Measurements from ENCODE around the gene RABGAP1L. TPM values are rescaled to one million over a fixed set of nuclear protein-coding genes. Genes with fewer than 3 reads are reported as not detected.

The RABGAP1L gene
- total and polyA plus RNA-seq, 4 donors: 4.8 to 53.5 (median 18.8) TPM

- no peak overlapping the region for H3K27ac ChIP-seq (ENCODE audit: low read depth in 1 of 2, low read length in 2 of 2)
- H3K4me3 ChIP-seq (ENCODE audit: low read depth in 1 of 3, low read length in 3 of 3): no peak overlapping the region
- 54% methylated on average over 4 of the region's 4 CpGs for WGBS
- H3K4me1 ChIP-seq (ENCODE audit: control insufficient read depth in 4 of 4, insufficient read depth in 4 of 4, low read length in 3 of 4): no peaks in the 10 kb centered on the region
- H3K9me3 ChIP-seq (ENCODE audit: control insufficient read depth in 4 of 4, low read length in 3 of 4): no peaks in the 10 kb centered on the region
- H3K27me3 ChIP-seq (ENCODE audit: control insufficient read depth in 4 of 4, insufficient read depth in 4 of 4, low read length in 3 of 4): no peaks in the 10 kb centered on the region
- H3K36me3 ChIP-seq (ENCODE audit: control insufficient read depth in 4 of 4, insufficient read depth in 3 of 4, low read depth in 1 of 4, low read length in 3 of 4): no peaks in the 10 kb centered on the region
- no peak for DNase-seq (ENCODE audit: low spot score)
- no peak overlapping the region for H3K9ac ChIP-seq (ENCODE audit: low read depth in 1 of 2, low read length in 2 of 2)
- no peak for TF ChIP-seq TAF1 (conservative IDR thresholded peaks at IDR 0.05)
- no peak for TF ChIP-seq SP1 (IDR thresholded peaks at IDR 0.05)
- TF ChIP-seq ATF3 (IDR thresholded peaks at IDR 0.05): no peak
- no peak for TF ChIP-seq FOXA2 (IDR thresholded peaks at IDR 0.05)
- TF ChIP-seq RXRA (IDR thresholded peaks at IDR 0.05): no peak
- TF ChIP-seq NR2F2 (IDR thresholded peaks at IDR 0.05): no peak
- TF ChIP-seq, protein P1, sequence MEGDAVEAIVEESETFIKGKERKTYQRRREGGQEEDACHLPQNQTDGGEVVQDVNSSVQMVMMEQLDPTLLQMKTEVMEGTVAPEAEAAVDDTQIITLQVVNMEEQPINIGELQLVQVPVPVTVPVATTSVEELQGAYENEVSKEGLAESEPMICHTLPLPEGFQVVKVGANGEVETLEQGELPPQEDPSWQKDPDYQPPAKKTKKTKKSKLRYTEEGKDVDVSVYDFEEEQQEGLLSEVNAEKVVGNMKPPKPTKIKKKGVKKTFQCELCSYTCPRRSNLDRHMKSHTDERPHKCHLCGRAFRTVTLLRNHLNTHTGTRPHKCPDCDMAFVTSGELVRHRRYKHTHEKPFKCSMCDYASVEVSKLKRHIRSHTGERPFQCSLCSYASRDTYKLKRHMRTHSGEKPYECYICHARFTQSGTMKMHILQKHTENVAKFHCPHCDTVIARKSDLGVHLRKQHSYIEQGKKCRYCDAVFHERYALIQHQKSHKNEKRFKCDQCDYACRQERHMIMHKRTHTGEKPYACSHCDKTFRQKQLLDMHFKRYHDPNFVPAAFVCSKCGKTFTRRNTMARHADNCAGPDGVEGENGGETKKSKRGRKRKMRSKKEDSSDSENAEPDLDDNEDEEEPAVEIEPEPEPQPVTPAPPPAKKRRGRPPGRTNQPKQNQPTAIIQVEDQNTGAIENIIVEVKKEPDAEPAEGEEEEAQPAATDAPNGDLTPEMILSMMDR (IDR thresholded peaks at IDR 0.05; ENCODE audit: low read depth, low read length, missing input control): no peak
- TF ChIP-seq, protein P2, sequence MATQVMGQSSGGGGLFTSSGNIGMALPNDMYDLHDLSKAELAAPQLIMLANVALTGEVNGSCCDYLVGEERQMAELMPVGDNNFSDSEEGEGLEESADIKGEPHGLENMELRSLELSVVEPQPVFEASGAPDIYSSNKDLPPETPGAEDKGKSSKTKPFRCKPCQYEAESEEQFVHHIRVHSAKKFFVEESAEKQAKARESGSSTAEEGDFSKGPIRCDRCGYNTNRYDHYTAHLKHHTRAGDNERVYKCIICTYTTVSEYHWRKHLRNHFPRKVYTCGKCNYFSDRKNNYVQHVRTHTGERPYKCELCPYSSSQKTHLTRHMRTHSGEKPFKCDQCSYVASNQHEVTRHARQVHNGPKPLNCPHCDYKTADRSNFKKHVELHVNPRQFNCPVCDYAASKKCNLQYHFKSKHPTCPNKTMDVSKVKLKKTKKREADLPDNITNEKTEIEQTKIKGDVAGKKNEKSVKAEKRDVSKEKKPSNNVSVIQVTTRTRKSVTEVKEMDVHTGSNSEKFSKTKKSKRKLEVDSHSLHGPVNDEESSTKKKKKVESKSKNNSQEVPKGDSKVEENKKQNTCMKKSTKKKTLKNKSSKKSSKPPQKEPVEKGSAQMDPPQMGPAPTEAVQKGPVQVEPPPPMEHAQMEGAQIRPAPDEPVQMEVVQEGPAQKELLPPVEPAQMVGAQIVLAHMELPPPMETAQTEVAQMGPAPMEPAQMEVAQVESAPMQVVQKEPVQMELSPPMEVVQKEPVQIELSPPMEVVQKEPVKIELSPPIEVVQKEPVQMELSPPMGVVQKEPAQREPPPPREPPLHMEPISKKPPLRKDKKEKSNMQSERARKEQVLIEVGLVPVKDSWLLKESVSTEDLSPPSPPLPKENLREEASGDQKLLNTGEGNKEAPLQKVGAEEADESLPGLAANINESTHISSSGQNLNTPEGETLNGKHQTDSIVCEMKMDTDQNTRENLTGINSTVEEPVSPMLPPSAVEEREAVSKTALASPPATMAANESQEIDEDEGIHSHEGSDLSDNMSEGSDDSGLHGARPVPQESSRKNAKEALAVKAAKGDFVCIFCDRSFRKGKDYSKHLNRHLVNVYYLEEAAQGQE (IDR thresholded peaks at IDR 0.05): no peak
- TF ChIP-seq ZBTB33 (IDR thresholded peaks at IDR 0.05): no peak
These were observed 10.1 kb upstream of the RABGAP1L start for GRCh38 chr1:174149216-174149615.

DNA sequence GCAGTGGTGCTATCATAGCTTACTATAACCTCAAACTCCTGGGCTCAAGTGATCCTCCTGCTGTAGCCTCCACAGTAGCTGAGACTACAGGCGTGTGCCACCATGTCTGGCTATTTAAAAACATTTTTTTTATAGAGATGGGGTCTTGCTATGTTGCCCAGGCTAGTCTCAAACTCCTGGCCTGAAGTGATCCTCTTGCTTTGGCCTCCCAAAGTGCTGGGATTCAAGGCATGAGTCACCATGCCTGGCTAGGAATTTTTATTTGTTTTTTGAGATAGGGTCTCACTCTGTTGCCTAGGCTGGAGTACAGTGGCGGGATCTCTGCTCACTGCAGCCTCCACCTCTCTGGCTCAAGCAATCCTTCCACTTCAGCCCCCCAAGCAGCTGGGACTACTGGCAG is 8.8 kb upstream of the RABGAP1L start:
- H3K9me3 ChIP-seq (ENCODE audit: control insufficient read depth in 4 of 4, low read length in 3 of 4): no peaks in the 10 kb centered on the region
- no peaks in the 10 kb centered on the region for H3K4me1 ChIP-seq (ENCODE audit: control insufficient read depth in 4 of 4, insufficient read depth in 4 of 4, low read length in 3 of 4)
- no peak overlapping the region for H3K4me3 ChIP-seq (ENCODE audit: low read depth in 1 of 3, low read length in 3 of 3)
- H3K36me3 ChIP-seq (ENCODE audit: control insufficient read depth in 4 of 4, insufficient read depth in 3 of 4, low read depth in 1 of 4, low read length in 3 of 4): no peaks in the 10 kb centered on the region
- no peak for TF ChIP-seq TAF1 (conservative IDR thresholded peaks at IDR 0.05)
- no peak for TF ChIP-seq ATF3 (IDR thresholded peaks at IDR 0.05)
- no peak for TF ChIP-seq SP1 (IDR thresholded peaks at IDR 0.05)
- TF ChIP-seq HNF4G (IDR thresholded peaks at IDR 0.05): no peak
- TF ChIP-seq, protein P3, sequence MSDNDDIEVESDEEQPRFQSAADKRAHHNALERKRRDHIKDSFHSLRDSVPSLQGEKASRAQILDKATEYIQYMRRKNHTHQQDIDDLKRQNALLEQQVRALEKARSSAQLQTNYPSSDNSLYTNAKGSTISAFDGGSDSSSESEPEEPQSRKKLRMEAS (IDR thresholded peaks at IDR 0.05): no peak
- TF ChIP-seq FOXA1 (IDR thresholded peaks at IDR 0.05): no peak
- TF ChIP-seq, protein P1 (IDR thresholded peaks at IDR 0.05; ENCODE audit: low read depth, low read length, missing input control): no peak
- TF ChIP-seq NR2F2 (IDR thresholded peaks at IDR 0.05): no peak
- H3K27ac ChIP-seq (ENCODE audit: low read depth in 1 of 2, low read length in 2 of 2): no peak overlapping the region
- no peak for DNase-seq (ENCODE audit: low spot score)
- WGBS: 96% methylated on average over 2 of the region's 2 CpGs
- no peak overlapping the region for H3K9ac ChIP-seq (ENCODE audit: low read depth in 1 of 2, low read length in 2 of 2)
- H3K27me3 ChIP-seq (ENCODE audit: control insufficient read depth in 4 of 4, insufficient read depth in 4 of 4, low read length in 3 of 4): no peaks in the 10 kb centered on the region

Data from liver (tissue), 9 donors.